HUDEP-2 (cell line): ENCODE data around the gene PRKAB2.
"Not testable (repeated sequence)": the region's sequence is repeated elsewhere in the genome, so short reads cannot be mapped to it uniquely, and the experiment has no call there.

Experiments used
- DNase-seq, 76 experiments: peaks; one replicate each; lab custom pipeline; 2025; ENCODE audit not compliant: unreplicated experiment in 76 of 76; lab: John Stamatoyannopoulos, UW

PRKAB2 gene

GRCh38 chr1:147177611-147178380, 5.5 kb upstream of the PRKAB2 start:
- DNase-seq = no peak

- peak in 7 of 76 experiments; percentile 4 to 27 (median 8) for DNase-seq
Observed at GRCh38 chr1:147171399-147172167, 687 bp downstream of the PRKAB2 start.

DNA sequence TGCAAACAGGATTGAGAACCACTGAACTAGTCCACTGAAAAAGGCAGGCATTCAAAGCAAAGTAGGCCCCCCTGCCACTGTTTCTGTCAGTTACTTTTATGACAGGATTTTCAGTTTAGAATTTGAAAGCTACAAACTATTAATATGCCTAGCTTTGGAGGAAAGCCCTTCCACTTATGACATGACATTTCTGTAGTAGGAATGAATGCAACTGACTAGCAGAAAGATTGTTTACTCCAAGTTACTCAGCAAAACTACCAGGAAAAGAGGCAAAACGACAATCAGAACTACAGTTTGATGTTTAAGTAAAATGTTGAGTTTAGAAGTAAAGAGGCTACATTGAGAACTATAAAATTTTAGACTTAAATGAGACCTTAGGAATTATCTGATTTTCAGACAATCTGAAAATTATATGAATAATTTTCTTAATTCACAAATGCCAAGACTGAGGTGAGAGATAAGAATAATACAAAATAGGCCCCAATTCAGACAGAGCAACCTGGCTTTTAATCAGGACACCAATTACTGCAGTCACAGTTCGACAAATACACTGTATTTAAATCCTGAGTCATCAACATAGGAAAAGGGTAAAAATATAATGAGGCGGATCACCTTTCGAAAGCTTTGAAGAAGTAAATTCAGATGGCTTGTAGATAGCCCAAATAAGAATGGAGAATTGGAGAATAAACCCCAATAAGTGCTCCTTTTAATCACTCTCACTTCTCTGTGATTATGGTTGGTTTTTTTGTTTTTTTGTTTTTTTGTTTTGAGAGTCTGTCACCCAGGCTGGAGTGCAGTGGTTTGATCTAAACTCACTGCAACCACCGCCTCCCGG, 2.2 kb downstream of the PRKAB2 start:
- no peak for DNase-seq

DNA sequence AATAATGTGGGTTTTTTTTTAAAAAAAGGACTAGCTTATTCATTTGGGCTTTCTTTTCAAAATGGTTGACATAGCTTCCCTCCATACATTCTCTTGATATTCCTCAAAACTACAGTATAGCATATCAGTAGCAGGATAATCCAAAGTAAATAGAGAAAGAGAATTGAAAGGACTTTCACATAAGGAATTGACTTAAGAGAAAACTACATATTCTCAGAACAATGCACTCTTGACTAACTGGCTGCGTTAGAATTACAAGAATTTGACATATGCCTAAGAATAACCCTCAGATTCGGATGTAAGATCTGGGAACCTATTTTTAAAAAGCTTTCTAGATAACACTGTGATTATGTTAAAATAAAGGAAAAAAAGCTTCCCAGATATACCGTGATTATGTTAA, 3.1 kb downstream of the PRKAB2 start:
- DNase-seq = no peak

DNA sequence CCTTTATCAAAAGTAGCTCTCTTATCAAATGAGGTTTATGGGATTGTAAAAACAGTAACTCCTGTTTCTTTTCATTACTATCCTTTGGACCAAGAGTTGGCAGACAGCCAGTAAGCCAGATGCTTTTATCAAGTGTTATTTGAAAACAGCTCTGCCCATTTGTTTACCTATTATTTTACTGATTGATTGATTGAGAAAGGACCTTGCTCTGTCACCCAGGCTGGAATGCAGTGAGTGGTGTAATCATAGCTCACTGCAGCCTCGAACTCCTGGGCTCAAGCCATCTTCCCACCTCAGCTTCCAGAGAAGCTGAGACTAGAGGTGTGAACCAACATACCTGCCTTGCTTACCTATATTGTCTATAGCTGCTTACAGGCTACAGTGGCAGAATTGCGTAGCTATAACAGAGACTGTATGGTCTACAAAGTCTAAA, 3.6 kb downstream of the PRKAB2 start:
- peak in 7 of 76 experiments; percentile 0 to 19 (median 8) for DNase-seq

GRCh38 chr1:147167365-147167764, 4.9 kb downstream of the PRKAB2 start:
- no peak for DNase-seq

- no peak for DNase-seq
Observed at GRCh38 chr1:147163019-147163418, 9.3 kb downstream of the PRKAB2 start.

GRCh38 chr1:147162093-147162492, 10.2 kb downstream of the PRKAB2 start:
- DNase-seq = no peak

GRCh38 chr1:147157116-147157515, 15.2 kb downstream of the PRKAB2 start:
- DNase-seq = not testable (repeated sequence)

- no peak for DNase-seq
Observed at GRCh38 chr1:147156642-147157041, 15.6 kb downstream of the PRKAB2 start.

DNA sequence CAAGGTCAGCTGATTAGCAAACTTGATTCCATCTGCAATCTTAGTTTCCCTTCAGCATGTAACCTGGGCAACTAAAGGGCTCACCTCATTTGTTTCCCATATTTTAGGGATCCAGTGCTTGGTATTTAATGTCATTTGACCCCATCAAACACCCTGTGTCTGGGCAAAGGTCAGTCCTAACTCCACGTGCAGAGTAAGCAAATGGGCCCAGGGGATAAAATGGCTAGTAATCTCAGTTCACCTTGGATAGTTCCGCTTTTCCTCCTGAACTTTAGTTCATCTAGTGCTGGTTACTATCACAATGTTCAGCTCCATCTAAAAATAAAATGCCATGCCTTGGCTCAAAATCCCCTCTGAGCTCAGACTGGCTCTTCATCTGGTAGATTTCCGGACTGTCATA, 19.5 kb downstream of the PRKAB2 start:
- DNase-seq = no peak

DNA sequence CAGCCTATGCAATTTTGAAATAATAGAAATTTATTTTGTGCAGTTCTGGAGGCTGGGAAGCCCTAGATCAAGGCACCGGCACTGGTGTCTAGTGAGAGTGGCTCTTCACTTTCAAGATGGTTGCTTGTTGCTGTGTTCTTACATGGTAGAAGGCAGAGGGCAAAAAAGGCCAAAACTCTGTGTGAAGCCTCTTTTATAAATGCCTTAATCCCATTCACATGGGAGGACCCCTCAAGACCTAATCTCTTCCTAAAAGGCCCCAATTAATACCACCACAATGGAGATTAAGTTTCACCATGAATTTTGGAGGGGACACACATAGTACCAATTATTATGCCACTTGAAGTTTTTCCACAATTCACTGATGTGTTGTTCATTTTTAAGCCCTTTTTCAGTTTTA, 21.0 kb downstream of the PRKAB2 start:
- DNase-seq = no peak

DNA sequence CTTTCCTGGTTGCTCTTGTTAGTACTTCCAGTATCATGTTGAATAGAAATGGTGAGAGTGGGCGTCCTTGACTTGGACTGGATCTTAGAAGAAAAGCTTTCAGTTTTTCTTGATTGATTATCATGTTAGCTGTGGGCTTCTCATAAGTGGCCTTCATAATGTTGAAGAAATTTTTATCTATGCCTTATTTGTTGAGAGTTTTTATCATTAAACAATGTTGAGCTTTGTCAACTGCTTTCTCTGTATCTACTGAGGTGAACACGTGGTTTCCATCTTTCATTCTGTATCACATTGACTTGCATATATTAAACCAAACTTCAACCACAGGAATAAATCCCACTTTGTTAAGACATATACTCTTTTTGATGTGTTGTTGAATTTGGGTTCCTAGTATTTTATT, 29.4 kb downstream of the PRKAB2 start:
- DNase-seq = no peak

- DNase-seq = not testable (repeated sequence)
Observed at GRCh38 chr1:147130721-147131120, 41.5 kb downstream of the PRKAB2 start.

- DNase-seq = no peak
Observed at GRCh38 chr1:147129116-147129873, 43.0 kb downstream of the PRKAB2 start.

- DNase-seq = peak in 8 of 76 experiments; percentile 1 to 34 (median 12)
Observed at GRCh38 chr1:147124266-147124665, 48.0 kb downstream of the PRKAB2 start.

- DNase-seq = no peak
Observed at GRCh38 chr1:147117109-147117508, 55.2 kb downstream of the PRKAB2 start.

DNA sequence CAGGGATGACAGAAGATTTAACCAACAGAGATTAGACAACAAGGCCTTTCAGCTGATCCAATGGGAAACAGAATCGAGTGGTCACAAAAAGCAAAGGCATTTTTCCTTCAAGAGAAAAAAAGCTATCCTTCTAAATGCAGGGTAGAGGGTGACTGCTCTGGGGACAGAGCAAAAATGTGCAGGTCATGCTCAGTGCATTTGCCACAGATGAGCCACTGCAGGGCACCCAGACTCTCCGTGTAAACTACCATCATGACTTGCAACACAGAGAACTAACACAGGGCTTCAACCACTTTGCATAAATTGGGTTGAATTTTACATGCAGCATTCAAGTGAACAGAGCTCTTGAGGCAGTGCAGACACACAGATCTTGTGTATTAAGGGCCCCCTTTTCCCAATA, 56.8 kb downstream of the PRKAB2 start:
- no peak for DNase-seq

GRCh38 chr1:147115079-147115478, 57.2 kb downstream of the PRKAB2 start:
- DNase-seq = not testable (repeated sequence)

- not testable (repeated sequence) for DNase-seq
Observed at GRCh38 chr1:147114353-147114752, 57.9 kb downstream of the PRKAB2 start.
